Activated CD8-positive, alpha-beta memory T cell treated with anti-CD3 and anti-CD28 coated beads for 36 hours (primary cell): ENCODE results near the gene CLCF1. TPM values are rescaled to one million over a fixed set of nuclear protein-coding genes. Genes with fewer than 3 reads are reported as not detected.

Experiments used
- CTCF ChIA-PET: fragments of 350-600 bp; sonication (Branson Sonifier 250); formaldehyde crosslinking; loops from one replicate; lab custom pipeline; 2021; ENCODE audit warnings: antibody characterized with exemption; lab: Charles Lee
- POLR2A ChIA-PET: fragments of 350-600 bp; sonication (Branson Sonifier 250); formaldehyde crosslinking; loops from one replicate; lab custom pipeline; 2021; ENCODE audit warnings: antibody characterized with exemption; lab: Charles Lee
- total RNA-seq, 2 experiments: library from RNA; stranded (reverse); gene quantifications; one replicate each; pipeline ENCODE4 v1.2.3, GENCODE V29; 2021

Gene CLCF1
- total RNA-seq, 2 experiments from 2014 or later, result 2.9 to 3.5 TPM

GRCh38 chr11:67401495-67402191, 28.2 kb upstream of the CLCF1 start, which contains the start of gene PPP1CA:
PPP1CA (minus strand) TSS chr11:67401858; CDS start chr11:67401782, 76 bp downstream.
- ChIA-PET POLR2A (interaction anchor here (0.5 to 3.2 kb wide), 15 partner anchors 10 to 132 kb away, joined by 3 to 26 read pairs (median 4); partner anchors contain the start of genes CLCF1, PITPNM1, POLD4 and PTPRCAP), CTCF (interaction anchor here (0.7 to 5.0 kb wide), 26 partner anchors 8 to 229 kb away, joined by 3 to 34 read pairs (median 5); partner anchors contain the start of genes NUDT8, PITPNM1, PTPRCAP and RAD9A)

- ChIA-PET POLR2A (interaction anchor here (0.8 to 3.2 kb wide), 13 partner anchors 10 to 129 kb away, joined by 3 to 26 read pairs (median 5); partner anchors contain the start of genes CLCF1, PITPNM1, POLD4 and PTPRCAP), CTCF (interaction anchor here (0.7 to 5.0 kb wide), 23 partner anchors 8 to 104 kb away, joined by 3 to 34 read pairs (median 5); partner anchors contain the start of genes PITPNM1, PTPRCAP and RAD9A)
Observed at GRCh38 chr11:67400942-67401494, 27.6 kb upstream of the CLCF1 start.

GRCh38 chr11:67400251-67400941, 27.0 kb upstream of the CLCF1 start:
- POLR2A ChIA-PET, result interaction anchor here (1.0 to 3.2 kb wide), 8 partner anchors 9 to 86 kb away, joined by 3 to 26 read pairs (median 6); partner anchors contain the start of genes POLD4, PTPRCAP, RAD9A and TMEM134
- CTCF ChIA-PET, result interaction anchor here (0.6 to 2.8 kb wide), 16 partner anchors 9 to 871 kb away, joined by 3 to 16 read pairs (median 6); partner anchors contain the start of genes C11orf24, PITPNM1, PTPRCAP and RAD9A

GRCh38 chr11:67398661-67399563, 25.5 kb upstream of the CLCF1 start:
- CTCF ChIA-PET, result interaction anchor here (0.5 to 2.0 kb wide), 2 partner anchors 8 to 35 kb away, joined by 4 to 5 read pairs; no protein-coding TSS in a partner anchor
- POLR2A ChIA-PET, result no interaction called here

- ChIA-PET POLR2A (interaction anchor here (1.3 to 1.4 kb wide), 2 partner anchors 10 to 40 kb away, joined by 3 to 5 read pairs; no protein-coding TSS in a partner anchor), CTCF (interaction anchor here (0.5 to 2.0 kb wide), 3 partner anchors 9 to 53 kb away, joined by 3 to 5 read pairs (median 4); no protein-coding TSS in a partner anchor)
Observed at GRCh38 chr11:67397986-67398660, 24.7 kb upstream of the CLCF1 start.

- ChIA-PET CTCF (interaction anchor here (0.7 to 2.0 kb wide), 3 partner anchors 10 to 52 kb away, joined by 3 to 5 read pairs (median 3); no protein-coding TSS in a partner anchor), POLR2A (interaction anchor here (1.3 to 1.4 kb wide), 2 partner anchors 10 to 41 kb away, joined by 3 to 5 read pairs; no protein-coding TSS in a partner anchor)
Observed at GRCh38 chr11:67397536-67397935, 24.1 kb upstream of the CLCF1 start.

GRCh38 chr11:67396587-67397389, 23.4 kb upstream of the CLCF1 start:
- CTCF ChIA-PET, result interaction anchor here (0.6 to 1.6 kb wide), 4 partner anchors 10 to 45 kb away, joined by 3 to 9 read pairs (median 4); no protein-coding TSS in a partner anchor
- POLR2A ChIA-PET, result interaction anchor here (0.7 to 1.4 kb wide), 3 partner anchors 11 to 41 kb away, joined by 3 to 5 read pairs (median 3); no protein-coding TSS in a partner anchor

GRCh38 chr11:67396259-67396581, 22.8 kb upstream of the CLCF1 start:
- ChIA-PET POLR2A (no interaction called here), CTCF (interaction anchor here (0.9 to 1.6 kb wide), 2 partner anchors 14 to 45 kb away, joined by 5 to 9 read pairs; no protein-coding TSS in a partner anchor)

- POLR2A ChIA-PET, result interaction anchor here (0.9 kb wide), 1 partner anchor 9 kb away, joined by 5 read pairs; no protein-coding TSS in a partner anchor
- CTCF ChIA-PET, result interaction anchor here (1.6 kb wide), 1 partner anchor 13 kb away, joined by 5 read pairs; no protein-coding TSS in a partner anchor
Observed at GRCh38 chr11:67395555-67396258, 22.3 kb upstream of the CLCF1 start.

- ChIA-PET POLR2A (no interaction called here), CTCF (interaction anchor here (0.7 to 0.9 kb wide), 2 partner anchors 9 to 11 kb away, joined by 4 read pairs; partner anchors contain the start of gene TBC1D10C)
Observed at GRCh38 chr11:67393990-67394389, 20.6 kb upstream of the CLCF1 start.

GRCh38 chr11:67393437-67393836, 20.0 kb upstream of the CLCF1 start:
- POLR2A ChIA-PET, result no interaction called here

GRCh38 chr11:67392183-67392715, 18.9 kb upstream of the CLCF1 start:
- ChIA-PET CTCF (interaction anchor here (0.9 to 4.0 kb wide), 12 partner anchors 9 to 130 kb away, joined by 3 to 24 read pairs (median 6); partner anchors contain the start of genes POLD4, PPP1CA and TBC1D10C), POLR2A (interaction anchor here (0.5 to 2.4 kb wide), 9 partner anchors 9 to 95 kb away, joined by 3 to 26 read pairs (median 4); partner anchors contain the start of genes PPP1CA, PTPRCAP and TBC1D10C)

More at GRCh38 chr11:67393437-67393836, 20.0 kb upstream of the CLCF1 start:
- CTCF ChIA-PET, result interaction anchor here (0.7 to 2.3 kb wide), 4 partner anchors 8 to 75 kb away, joined by 4 to 10 read pairs (median 6); partner anchors contain the start of gene PPP1CA

- POLR2A ChIA-PET, result interaction anchor here (0.6 to 2.4 kb wide), 8 partner anchors 9 to 96 kb away, joined by 3 to 26 read pairs (median 4); partner anchors contain the start of genes PPP1CA, PTPRCAP and TBC1D10C
- CTCF ChIA-PET, result interaction anchor here (0.9 to 4.0 kb wide), 13 partner anchors 10 to 130 kb away, joined by 3 to 24 read pairs (median 7); partner anchors contain the start of genes POLD4, PPP1CA and TBC1D10C
Observed at GRCh38 chr11:67391304-67392182, 18.1 kb upstream of the CLCF1 start, which contains the start of gene RAD9A. RAD9A (plus strand) TSS chr11:67391986; CDS start chr11:67392045, 59 bp downstream.
